Measurements from ENCODE around the gene ERP27. TPM values are rescaled to one million over a fixed set of nuclear protein-coding genes. Genes with fewer than 3 reads are reported as not detected.

The ERP27 gene
- polyA plus RNA-seq, 2 of the 4 experiments (the other 2 are of a cell fraction): 0.09 to 0.28 TPM

GRCh38 chr12:14958361-14959125, 20.2 kb upstream of the ERP27 start:
- Histone ChIP-seq H3K4me2 (no peak overlapping the region), H3K9me3 (no peaks in the 10 kb centered on the region), H3K27ac (no peak overlapping the region), H3K4me1 (peaks cover 8% of the 10 kb centered on the region; the same call in 1 of the 3 replicates), H3K4me3 (no peak overlapping the region)
- FAIRE-seq (no peak), DNase-seq (ENCODE audit: low read depth in 1 of 2, low spot score in 1 of 2) (no peak), ATAC-seq (no peak)
- no peak for TF ChIP-seq RCOR1 (IDR thresholded peaks at IDR 0.05; ENCODE audit: low read depth, low read length)
- no peak for TF ChIP-seq HOXB5 (CRISPR knock-in tag; IDR thresholded peaks at IDR 0.05)
- no peak for TF ChIP-seq MAX (IDR thresholded peaks at IDR 0.05)
- TF ChIP-seq FOXS1 (CRISPR knock-in tag; IDR thresholded peaks at IDR 0.05): no peak
- TF ChIP-seq NPAS2 (CRISPR knock-in tag; IDR thresholded peaks at IDR 0.05; ENCODE audit: borderline replicate concordance): no peak
- no peak for TF ChIP-seq POLR2AphosphoS2 (conservative IDR thresholded peaks at IDR 0.05; ENCODE audit: low read length)
- no peak for TF ChIP-seq EP300 (IDR thresholded peaks at IDR 0.05)
- no peak for TF ChIP-seq HDAC2 (IDR thresholded peaks at IDR 0.05)
- CTCF ChIA-PET: interaction anchor here (0.6 to 1.0 kb wide), 2 partner anchors 184 to 202 kb away, joined by 3 to 4 read pairs; a partner anchor contains a TSS
- POLR2A ChIA-PET: no interaction called here
- WGBS (ENCODE audit: missing lambda C conversion rate): 76% methylated on average over 11 of the region's 11 CpGs

- DNase-seq (ENCODE audit: low read depth in 1 of 2, low spot score in 1 of 2): no peak
- CTCF ChIA-PET: interaction anchor here (1.0 kb wide), 2 partner anchors 9 to 183 kb away, joined by 3 read pairs; a partner anchor contains a TSS
- ATAC-seq: no peak
- no peak overlapping the region for H3K4me2 ChIP-seq
- POLR2A ChIA-PET: no interaction called here
- FAIRE-seq: no peak
- WGBS (ENCODE audit: missing lambda C conversion rate): 73% methylated on average over 5 of the region's 5 CpGs
- H3K27ac ChIP-seq: no peak overlapping the region
- no peak for TF ChIP-seq ELK1 (IDR thresholded peaks at IDR 0.05; ENCODE audit: low read depth, low read length)
- no peak for TF ChIP-seq EP300 (IDR thresholded peaks at IDR 0.05)
- no peak for TF ChIP-seq RAD21 (conservative IDR thresholded peaks at IDR 0.05 in 1 of 2, IDR thresholded peaks at IDR 0.05 in 1 of 2)
- TF ChIP-seq KDM1A (IDR thresholded peaks at IDR 0.05; ENCODE audit: low read depth): no peak
- no peak for TF ChIP-seq SREBF2 (IDR thresholded peaks at IDR 0.05)
- TF ChIP-seq ZNF302 (CRISPR knock-in tag; IDR thresholded peaks at IDR 0.05): no peak
- no peak for TF ChIP-seq CEBPB (IDR thresholded peaks at IDR 0.05)
- H3K4me1 ChIP-seq: peaks cover 9% of the 10 kb centered on the region
- H3K4me3 ChIP-seq: no peak overlapping the region
- H3K9me3 ChIP-seq: no peaks in the 10 kb centered on the region
These were observed 19.3 kb upstream of the ERP27 start for GRCh38 chr12:14957551-14958168.

- 88% methylated on average over 2 of the region's 2 CpGs for WGBS (ENCODE audit: missing lambda C conversion rate)
- FAIRE-seq: no peak
- Histone ChIP-seq H3K27ac (no peak overlapping the region), H3K9me3 (no peaks in the 10 kb centered on the region), H3K4me2 (no peak overlapping the region), H3K4me3 (no peak overlapping the region), H3K4me1 (peaks cover 17% of the 10 kb centered on the region)
- DNase-seq (ENCODE audit: low read depth in 1 of 2, low spot score in 1 of 2): no peak
- TF ChIP-seq EHF (CRISPR knock-in tag; IDR thresholded peaks at IDR 0.05) (no peak), NPAS2 (CRISPR knock-in tag; IDR thresholded peaks at IDR 0.05; ENCODE audit: borderline replicate concordance) (no peak), CHD4 (IDR thresholded peaks at IDR 0.05; ENCODE audit: borderline replicate concordance) (no peak), EP300 (IDR thresholded peaks at IDR 0.05) (no peak), TP53 (CRISPR knock-in tag; IDR thresholded peaks at IDR 0.05) (no peak)
- ChIA-PET POLR2A (no interaction called here), CTCF (interaction anchor here (1.0 kb wide), 1 partner anchor 8 kb away, joined by 3 read pairs; no protein-coding TSS in a partner anchor)
- ATAC-seq: no peak
These were observed 18.6 kb upstream of the ERP27 start for GRCh38 chr12:14956905-14957304.

Data from A549 (cell line).